Neuronal stem cell (in vitro differentiated cells): ENCODE data around the gene ZPBP.

Experiments used
- DNase-seq: peaks from one replicate; pipeline ENCODE4 v3.0.0-alpha.2; 2013; ENCODE audit warnings: low spot score
- H2AFZ ChIP-seq: one replicate; pipeline ENCODE4 v1.6.1; 2013; ENCODE audit warnings: mild to moderate bottlenecking, low read length, inconsistent platforms
- H2AK5ac ChIP-seq: 2 replicates; pipeline ENCODE4 v1.6.1; 2013; ENCODE audit warnings: low read depth, mild to moderate bottlenecking, inconsistent platforms, low read length, moderate library complexity, mixed read lengths
- H2BK120ac ChIP-seq: 2 replicates; pipeline ENCODE4 v1.6.1; 2013; ENCODE audit warnings: low read depth, mild to moderate bottlenecking, inconsistent platforms, low read length, moderate library complexity, mixed read lengths
- H2BK12ac ChIP-seq: one replicate; pipeline ENCODE4 v1.6.1; 2013; ENCODE audit warnings: low read length, inconsistent platforms
- H2BK15ac ChIP-seq: 2 replicates; pipeline ENCODE4 v1.6.1; 2013; ENCODE audit warnings: mild to moderate bottlenecking, low read length, inconsistent platforms, mixed read lengths
- H2BK5ac ChIP-seq: one replicate; pipeline ENCODE4 v1.6.1; 2013; ENCODE audit warnings: inconsistent platforms, mild to moderate bottlenecking, low read length, moderate library complexity
- H3K14ac ChIP-seq: one replicate; pipeline ENCODE4 v1.6.1; 2013; ENCODE audit warnings: low read length, inconsistent platforms
- H3K18ac ChIP-seq: 2 replicates; pipeline ENCODE4 v1.6.1; 2013; ENCODE audit warnings: low read length, inconsistent platforms
- H3K23ac ChIP-seq: 2 replicates; pipeline ENCODE4 v1.6.1; 2013; ENCODE audit warnings: low read depth, mild to moderate bottlenecking, mixed read lengths, low read length, inconsistent platforms; ENCODE audit not compliant: poor library complexity
- H3K27ac ChIP-seq: replicated peaks from 3 replicates; pipeline ENCODE4 v1.5.1; 2013; ENCODE audit warnings: low read length, inconsistent platforms
- H3K27me3 ChIP-seq, 3 experiments: 2 replicates each; pipeline ENCODE4 v1.6.1; 2013; ENCODE audit warnings: low read length in 3 of 3, mild to moderate bottlenecking in 2 of 3, inconsistent platforms in 1 of 3, low read depth in 1 of 3, mixed read lengths in 1 of 3, moderate library complexity in 1 of 3; ENCODE audit not compliant: control insufficient read depth in 3 of 3, insufficient read depth in 3 of 3
- H3K36me3 ChIP-seq, 2 donors: replicated peaks in 1 of 2; 2 replicates each; pipeline ENCODE4 v1.6.1; 2013; ENCODE audit warnings: low read length in 2 of 2; ENCODE audit not compliant: control insufficient read depth in 2 of 2, insufficient read depth in 2 of 2
- H3K4ac ChIP-seq: 2 replicates; pipeline ENCODE4 v1.6.1; 2013; ENCODE audit warnings: inconsistent platforms, mild to moderate bottlenecking, low read length, moderate library complexity
- H3K4me1 ChIP-seq, 2 donors: 1 replicate in 1 of 2; 2 replicates in 1 of 2; pipeline ENCODE4 v1.6.1; 2013; ENCODE audit warnings: low read length in 2 of 2, low read depth in 1 of 2; ENCODE audit not compliant: control insufficient read depth in 2 of 2, insufficient read depth in 1 of 2
- H3K4me2 ChIP-seq: one replicate; pipeline ENCODE4 v1.6.1; 2013; ENCODE audit warnings: mild to moderate bottlenecking, low read length, inconsistent platforms; ENCODE audit not compliant: insufficient read depth, poor library complexity, severe bottlenecking
- H3K4me3 ChIP-seq, 2 donors: 2 replicates each; pipeline ENCODE4 v1.5.1; 2013; ENCODE audit warnings: low read length in 2 of 2, mild to moderate bottlenecking in 2 of 2, inconsistent platforms in 1 of 2, moderate library complexity in 1 of 2
- H3K79me1 ChIP-seq: one replicate; pipeline ENCODE4 v1.6.1; 2013; ENCODE audit warnings: low read depth, mild to moderate bottlenecking, inconsistent platforms, low read length, moderate library complexity
- H3K9ac ChIP-seq: one replicate; pipeline ENCODE4 v1.6.1; 2013; ENCODE audit warnings: mild to moderate bottlenecking, low read depth, low read length, inconsistent platforms; ENCODE audit not compliant: poor library complexity
- H3K9me3 ChIP-seq, 2 donors: replicated peaks in 1 of 2; 2 replicates each; pipeline versions ENCODE3 to v1.6.1; 2013; ENCODE audit warnings: low read length in 2 of 2, mild to moderate bottlenecking in 2 of 2, inconsistent platforms in 1 of 2, low read depth in 1 of 2, mixed read lengths in 1 of 2, moderate library complexity in 1 of 2; ENCODE audit not compliant: control insufficient read depth in 2 of 2, insufficient read depth in 1 of 2
- H4K8ac ChIP-seq: one replicate; pipeline ENCODE4 v1.6.1; 2013; ENCODE audit warnings: low read depth, mild to moderate bottlenecking, inconsistent platforms, low read length, moderate library complexity
- H4K91ac ChIP-seq: one replicate; pipeline ENCODE4 v1.6.1; 2013; ENCODE audit warnings: low read length, low read depth, mild to moderate bottlenecking, inconsistent platforms; ENCODE audit not compliant: poor library complexity
- WGBS, 2 donors: extraction: QIAGEN DNeasy Blood & Tissue Kit; methylation state at CpG; one replicate each; pipeline ENCODE4 v1.1.7; 2013; ENCODE audit warnings: missing lambda C conversion rate in 2 of 2, mixed read lengths in 1 of 2; ENCODE audit not compliant: insufficient read length in 2 of 2, insufficient replicate concordance in 1 of 2; ENCODE audit errors: extremely low coverage in 2 of 2; 5-methylcytosine and 5-hydroxymethylcytosine counted together

ZPBP gene

GRCh38 chr7:50088463-50089129 lies 4.5 kb downstream of the ZPBP start:
- Histone ChIP-seq H4K91ac (no peak overlapping the region), H3K23ac (no peak overlapping the region), H3K9ac (no peak overlapping the region), H3K79me1 (no peaks in the 10 kb centered on the region), H2AFZ (no peak overlapping the region), H2BK15ac (no peak overlapping the region), H3K27ac (no peak overlapping the region), H3K36me3 (no peaks in the 10 kb centered on the region), H3K9me3 (no peaks in the 10 kb centered on the region), H3K4me1 (no peaks in the 10 kb centered on the region), H2BK120ac (no peak overlapping the region), H2BK12ac (no peak overlapping the region), H3K4ac (no peak overlapping the region), H3K4me3 (no peak overlapping the region), H2AK5ac (no peak overlapping the region), H3K18ac (no peak overlapping the region), H3K27me3 (no peaks in the 10 kb centered on the region), H4K8ac (no peak overlapping the region), H3K14ac (no peak overlapping the region), H2BK5ac (no peak overlapping the region), H3K4me2 (no peak overlapping the region)
- no peak for DNase-seq
- no CpG with 5 or more reads among the region's 2 CpGs for WGBS, 2 donors

- Histone ChIP-seq H2BK15ac (no peak overlapping the region), H3K9ac (no peak overlapping the region), H3K79me1 (no peaks in the 10 kb centered on the region), H3K4me3 (no peak overlapping the region), H3K23ac (no peak overlapping the region), H2BK12ac (no peak overlapping the region), H2BK120ac (no peak overlapping the region), H2BK5ac (no peak overlapping the region), H3K4ac (no peak overlapping the region), H2AK5ac (no peak overlapping the region), H4K91ac (no peak overlapping the region), H2AFZ (no peak overlapping the region), H3K18ac (no peak overlapping the region), H3K36me3 (no peaks in the 10 kb centered on the region), H3K4me2 (no peak overlapping the region), H4K8ac (no peak overlapping the region), H3K27me3 (no peaks in the 10 kb centered on the region), H3K4me1 (no peaks in the 10 kb centered on the region), H3K27ac (no peak overlapping the region), H3K14ac (no peak overlapping the region), H3K9me3 (no peaks in the 10 kb centered on the region)
- DNase-seq = no peak
- WGBS, 2 donors = no CpG with 5 or more reads among the region's 5 CpGs
Observed at GRCh38 chr7:50085344-50085743, 7.7 kb downstream of the ZPBP start.

DNA sequence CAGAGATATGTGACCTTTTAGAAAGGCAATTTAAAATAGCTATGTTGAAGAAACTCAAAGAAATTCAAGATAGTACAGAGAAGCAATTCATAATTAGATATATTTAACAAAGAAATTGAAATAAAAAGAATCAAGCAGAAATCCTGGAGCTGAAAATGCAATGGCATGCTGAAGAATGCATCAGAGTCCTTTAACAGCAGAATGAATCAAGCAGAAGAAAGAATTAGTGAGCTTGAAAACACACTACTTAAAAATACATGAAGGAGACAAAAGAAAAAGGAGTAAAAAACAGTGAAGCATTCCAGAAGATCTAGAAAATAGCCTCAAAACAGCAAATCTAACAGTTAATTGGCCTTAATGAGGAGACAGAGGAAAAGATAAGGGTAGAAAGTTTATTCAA lies 20.0 kb downstream of the ZPBP start:
- no peaks in the 10 kb centered on the region for H3K4me1 ChIP-seq
- no peak overlapping the region for H3K14ac ChIP-seq
- H3K23ac ChIP-seq = no peak overlapping the region
- no peak overlapping the region for H2AFZ ChIP-seq
- no peaks in the 10 kb centered on the region for H3K27me3 ChIP-seq
- no peak for DNase-seq
- H3K18ac ChIP-seq = no peak overlapping the region
- H2BK15ac ChIP-seq = no peak overlapping the region
- no peak overlapping the region for H3K4me3 ChIP-seq
- H3K36me3 ChIP-seq = no peaks in the 10 kb centered on the region
- no peak overlapping the region for H2AK5ac ChIP-seq
- H3K79me1 ChIP-seq = no peaks in the 10 kb centered on the region
- H3K27ac ChIP-seq = no peak overlapping the region
- H3K9ac ChIP-seq = no peak overlapping the region
- H4K8ac ChIP-seq = no peak overlapping the region
- no peak overlapping the region for H3K4ac ChIP-seq
- no peak overlapping the region for H2BK12ac ChIP-seq
- H3K4me2 ChIP-seq = no peak overlapping the region
- H2BK5ac ChIP-seq = no peak overlapping the region
- H2BK120ac ChIP-seq = no peak overlapping the region
- H3K9me3 ChIP-seq = peaks cover 0 to 16% of the 10 kb centered on the region in 2 donors
- no peak overlapping the region for H4K91ac ChIP-seq

- no peak overlapping the region for H2BK5ac ChIP-seq
- no peak overlapping the region for H3K23ac ChIP-seq
- no peaks in the 10 kb centered on the region for H3K4me1 ChIP-seq
- peaks cover 0 to 16% of the 10 kb centered on the region in 2 donors for H3K9me3 ChIP-seq
- no CpG with 5 or more reads among the region's 8 CpGs for whole genome bisulfite sequencing, 2 donors
- no peak overlapping the region for H2AFZ ChIP-seq
- no peak overlapping the region for H3K4me2 ChIP-seq
- no peak overlapping the region for H2BK12ac ChIP-seq
- no peak overlapping the region for H4K8ac ChIP-seq
- no peak overlapping the region for H3K27ac ChIP-seq
- H3K14ac ChIP-seq = no peak overlapping the region
- H2BK15ac ChIP-seq = no peak overlapping the region
- H3K18ac ChIP-seq = no peak overlapping the region
- H3K4me3 ChIP-seq = no peak overlapping the region
- H2AK5ac ChIP-seq = no peak overlapping the region
- H4K91ac ChIP-seq = no peak overlapping the region
- no peaks in the 10 kb centered on the region for H3K79me1 ChIP-seq
- no peak overlapping the region for H2BK120ac ChIP-seq
- H3K4ac ChIP-seq = no peak overlapping the region
- DNase-seq = no peak
- H3K9ac ChIP-seq = no peak overlapping the region
- no peaks in the 10 kb centered on the region for H3K27me3 ChIP-seq
- H3K36me3 ChIP-seq = no peaks in the 10 kb centered on the region
Observed at GRCh38 chr7:50069613-50070012, 23.4 kb downstream of the ZPBP start.
